Fibroblast of skin of left biceps (primary cell): ENCODE measurements around the gene IFNA1.
A peak's percentile ranks its signal among the peaks of the same experiment; 100 is the strongest.
"Not testable (repeated sequence)": the region's sequence is repeated elsewhere in the genome, so short reads cannot be mapped to it uniquely, and the experiment has no call there.

Experiments
- DNase-seq, 2 experiments: peaks; one replicate each; pipeline ENCODE4 v3.0.0-alpha.2; 2013; ENCODE audit warnings: low read depth in 2 of 2

Gene IFNA1

GRCh38 chr9:21440139-21440538 lies at the start of gene IFNA1:
Gene IFNA1, plus strand, starts transcription at chr9:21440439. Its CDS starts 69 bp downstream, at chr9:21440508.
- no peak for DNase-seq

- DNase-seq, result no peak
These were observed 48.0 kb upstream of the IFNA1 start for GRCh38 chr9:21392270-21392669.

GRCh38 chr9:21395778-21396717 lies 44.2 kb upstream of the IFNA1 start:
- DNase-seq, result no peak

- DNase-seq, result no peak
These were observed 41.2 kb upstream of the IFNA1 start for GRCh38 chr9:21398955-21399489.

GRCh38 chr9:21399956-21400355 lies 40.3 kb upstream of the IFNA1 start:
- DNase-seq, result no peak

- DNase-seq, result no peak
These were observed 37.6 kb upstream of the IFNA1 start for GRCh38 chr9:21402386-21403251.

GRCh38 chr9:21404146-21404545 lies 36.1 kb upstream of the IFNA1 start:
- no peak for DNase-seq

GRCh38 chr9:21408817-21409216 lies 31.4 kb upstream of the IFNA1 start, which contains the start of gene IFNA8:
Gene IFNA8, plus strand, starts transcription at chr9:21409117. Its CDS starts 60 bp downstream, at chr9:21409177.
- DNase-seq, result no peak

- no peak for DNase-seq
These were observed 28.1 kb upstream of the IFNA1 start for GRCh38 chr9:21412107-21412506.

GRCh38 chr9:21413151-21413550 lies 27.1 kb upstream of the IFNA1 start:
- no peak for DNase-seq

GRCh38 chr9:21413624-21414023 lies 26.6 kb upstream of the IFNA1 start:
- no peak for DNase-seq

GRCh38 chr9:21414220-21414940 lies 25.9 kb upstream of the IFNA1 start:
- no peak for DNase-seq

- DNase-seq, result no peak
These were observed 24.6 kb upstream of the IFNA1 start for GRCh38 chr9:21415493-21416267.

- DNase-seq, result no peak
These were observed 12.0 kb upstream of the IFNA1 start for GRCh38 chr9:21428235-21428634.

GRCh38 chr9:21429191-21429590 lies 11.0 kb upstream of the IFNA1 start:
- DNase-seq, result no peak

- DNase-seq, result no peak
These were observed 7.4 kb upstream of the IFNA1 start for GRCh38 chr9:21432672-21433425.

GRCh38 chr9:21434202-21435014 lies 5.8 kb upstream of the IFNA1 start:
- peak; percentile 29 to 46 for DNase-seq

GRCh38 chr9:21435015-21435383 lies 5.2 kb upstream of the IFNA1 start:
- DNase-seq, result not testable (repeated sequence)
